HFFc6 (cell line): ENCODE results near the gene AKAP6. TPM values are rescaled to one million over a fixed set of nuclear protein-coding genes. Genes with fewer than 3 reads are reported as not detected.

Experiments
- DNase-seq: peaks from one replicate; pipeline ENCODE4 v3.0.0-alpha.2; 2018
- H3K27ac Mint-ChIP-seq: 2 replicates; pipeline ENCODE4 v1.8.0; 2020; ENCODE audit warnings: mild to moderate bottlenecking, mixed read lengths
- H3K27me3 Mint-ChIP-seq: 2 replicates; pipeline ENCODE4 v1.8.0; 2021; ENCODE audit warnings: mild to moderate bottlenecking, moderate library complexity, mixed read lengths; ENCODE audit not compliant: insufficient read depth
- H3K36me3 Mint-ChIP-seq: 2 replicates; pipeline ENCODE4 v1.8.0; 2021; ENCODE audit warnings: low read depth, mixed read lengths
- H3K4me1 Mint-ChIP-seq: 2 replicates; pipeline ENCODE4 v1.8.0; 2020; ENCODE audit warnings: low read depth, mixed read lengths
- H3K4me3 Mint-ChIP-seq: 2 replicates; pipeline ENCODE4 v1.8.0; 2020; ENCODE audit warnings: mild to moderate bottlenecking, moderate library complexity, mixed read lengths
- H3K9me3 Mint-ChIP-seq: 2 replicates; pipeline ENCODE4 v1.8.0; 2020; ENCODE audit warnings: mild to moderate bottlenecking, mixed read lengths
- total RNA-seq, 6 experiments: library from RNA; stranded (reverse); fragmentation: NEBNext Ultra II Directional; extraction: Animal tissue kit (Norgen Biotek cat#: 25700); gene quantifications; 2 replicates in 1 of 6; 3 replicates in 5 of 6; pipeline ENCODE4 v1.2.3, GENCODE V29; 2021
- TF ChIP-seq, protein P1 (sequence below): fragments of 200-600 bp; sonication (generic); IDR thresholded peaks from 2 replicates; pipeline ENCODE4 v1.5.0; 2021; ENCODE audit warnings: antibody characterized with exemption, mild to moderate bottlenecking

The AKAP6 gene
- total RNA-seq, 6 experiments from 2014 or later = 6.1 to 9.8 (median 6.5) TPM

GRCh38 chr14:32846821-32847365 lies 517.8 kb downstream of the AKAP6 start:
- Mint-ChIP-seq H3K27me3 (peaks cover 3% of the 10 kb centered on the region; the same call in 1 of the 2 replicates), H3K4me3 (no peak overlapping the region), H3K36me3 (no peaks in the 10 kb centered on the region), H3K9me3 (no peaks in the 10 kb centered on the region), H3K4me1 (peaks cover 14% of the 10 kb centered on the region), H3K27ac (no peak overlapping the region; the same call in 1 of the 2 replicates)
- DNase-seq = no peak
- TF ChIP-seq, protein P1, sequence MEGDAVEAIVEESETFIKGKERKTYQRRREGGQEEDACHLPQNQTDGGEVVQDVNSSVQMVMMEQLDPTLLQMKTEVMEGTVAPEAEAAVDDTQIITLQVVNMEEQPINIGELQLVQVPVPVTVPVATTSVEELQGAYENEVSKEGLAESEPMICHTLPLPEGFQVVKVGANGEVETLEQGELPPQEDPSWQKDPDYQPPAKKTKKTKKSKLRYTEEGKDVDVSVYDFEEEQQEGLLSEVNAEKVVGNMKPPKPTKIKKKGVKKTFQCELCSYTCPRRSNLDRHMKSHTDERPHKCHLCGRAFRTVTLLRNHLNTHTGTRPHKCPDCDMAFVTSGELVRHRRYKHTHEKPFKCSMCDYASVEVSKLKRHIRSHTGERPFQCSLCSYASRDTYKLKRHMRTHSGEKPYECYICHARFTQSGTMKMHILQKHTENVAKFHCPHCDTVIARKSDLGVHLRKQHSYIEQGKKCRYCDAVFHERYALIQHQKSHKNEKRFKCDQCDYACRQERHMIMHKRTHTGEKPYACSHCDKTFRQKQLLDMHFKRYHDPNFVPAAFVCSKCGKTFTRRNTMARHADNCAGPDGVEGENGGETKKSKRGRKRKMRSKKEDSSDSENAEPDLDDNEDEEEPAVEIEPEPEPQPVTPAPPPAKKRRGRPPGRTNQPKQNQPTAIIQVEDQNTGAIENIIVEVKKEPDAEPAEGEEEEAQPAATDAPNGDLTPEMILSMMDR = no peak

DNA sequence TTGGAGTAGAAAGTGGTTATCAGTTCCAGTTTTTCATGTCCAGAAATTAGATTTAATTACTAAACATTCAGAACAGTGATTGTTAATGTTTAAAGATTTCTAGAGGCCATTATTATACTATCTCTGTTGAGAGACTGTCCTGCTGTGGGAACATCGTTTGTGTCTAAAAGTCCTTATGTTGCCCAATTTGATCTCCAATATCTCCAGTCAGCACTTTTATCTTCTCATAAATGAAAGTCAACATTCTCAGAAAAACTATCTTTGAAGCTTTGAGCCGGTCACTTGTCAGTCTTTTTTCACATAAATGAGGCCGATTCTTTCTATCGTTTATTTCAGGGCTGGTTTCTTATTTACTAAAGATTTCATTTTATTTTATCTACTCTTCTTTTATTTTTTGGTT lies 518.8 kb downstream of the AKAP6 start:
- Mint-ChIP-seq H3K4me1 (peaks cover 14% of the 10 kb centered on the region), H3K27me3 (peaks cover 3% of the 10 kb centered on the region; the same call in 1 of the 2 replicates), H3K9me3 (no peaks in the 10 kb centered on the region), H3K36me3 (no peaks in the 10 kb centered on the region), H3K4me3 (no peak overlapping the region), H3K27ac (no peak overlapping the region)
- TF ChIP-seq, protein P1 = no peak
- no peak for DNase-seq

- Mint-ChIP-seq H3K4me1 (no peaks in the 10 kb centered on the region), H3K4me3 (no peak overlapping the region), H3K27me3 (peaks cover 5% of the 10 kb centered on the region), H3K9me3 (no peaks in the 10 kb centered on the region), H3K27ac (no peak overlapping the region), H3K36me3 (no peaks in the 10 kb centered on the region)
- TF ChIP-seq, protein P1 = no peak
- DNase-seq = no peak
These were observed 536.8 kb downstream of the AKAP6 start for GRCh38 chr14:32865827-32866376.

DNA sequence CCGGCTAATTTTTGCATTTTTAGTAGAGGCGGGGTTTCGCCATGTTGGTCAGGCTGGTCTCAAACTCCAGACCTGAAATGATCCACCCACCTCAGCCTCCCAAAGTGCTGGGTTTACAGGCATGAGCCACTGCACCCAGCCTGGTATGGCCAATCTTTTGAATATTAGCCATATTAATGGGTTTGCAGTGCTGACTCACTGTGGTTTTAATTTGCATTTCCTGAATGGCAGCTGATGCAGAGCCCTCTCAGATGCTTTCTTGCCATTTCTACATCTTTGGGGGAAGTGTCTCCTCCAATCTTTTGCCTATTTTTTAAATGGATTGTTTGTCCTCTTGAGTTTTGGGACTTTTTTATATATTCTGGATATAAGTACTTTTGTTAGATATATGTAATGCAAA lies 554.1 kb downstream of the AKAP6 start:
- H3K4me3 Mint-ChIP-seq = no peak overlapping the region

More for the DNA sequence above, 554.1 kb downstream of the AKAP6 start:
- H3K4me1 Mint-ChIP-seq = peaks cover 17% of the 10 kb centered on the region
- TF ChIP-seq, protein P1 = no peak
- H3K36me3 Mint-ChIP-seq = no peaks in the 10 kb centered on the region
- peaks cover 5% of the 10 kb centered on the region for H3K27me3 Mint-ChIP-seq
- no peak overlapping the region for H3K27ac Mint-ChIP-seq
- no peaks in the 10 kb centered on the region for H3K9me3 Mint-ChIP-seq
- no peak for DNase-seq

Other genes with a start within 250 kb of the AKAP6 start
- not detected for gene RNU6-7, start 127.3 kb upstream of the AKAP6 start, total RNA-seq
- gene RNU6-8, start 126.0 kb upstream of the AKAP6 start, total RNA-seq = not detected